ENCODE results near the gene FAH. TPM values are rescaled to one million over a fixed set of nuclear protein-coding genes. Genes with fewer than 3 reads are reported as not detected.

FAH gene
- total and polyA plus RNA-seq, 9 of the 15 experiments (the other 6 are each of a cell fraction or from before 2014, with no cell fraction given) = 66.8 to 310 (median 103) TPM

- peaks cover 0 to 3% of the 10 kb centered on the region in 2 experiments; a peak in 1 of 5 replicates for H3K4me1 ChIP-seq (replicated peaks in 1 of 2; ENCODE audit: control insufficient read depth in 2 of 2, insufficient read depth in 2 of 2, low read length in 2 of 2)
- no peaks in the 10 kb centered on the region for H3K9me3 ChIP-seq (replicated peaks; ENCODE audit: control insufficient read depth, insufficient read depth, low read depth, low read length)
- ATAC-seq (no peak), DNase-seq (ENCODE audit: extremely low read depth in 1 of 4, low spot score in 3 of 4) (no peak), FAIRE-seq (no peak)
- no peaks in the 10 kb centered on the region for H4K20me1 ChIP-seq (replicated peaks; ENCODE audit: control insufficient read depth, insufficient read depth, low read length)
- H3K27ac ChIP-seq (ENCODE audit: extremely low read depth, low read depth, low read length) = no peak overlapping the region
- 64% methylated on average over 3 of the region's 4 CpGs for WGBS (ENCODE audit: insufficient coverage, low coverage, missing lambda C conversion rate)
- H3K4me3 ChIP-seq = no peak overlapping the region
- in situ Hi-C loops (cut with MboI) = loop anchor here (25.0 kb wide), 1 partner anchor 284 kb away; the partner anchor contains the start of gene MTHFS
- no peaks in the 10 kb centered on the region for H3K9me1 ChIP-seq (ENCODE audit: control insufficient read depth, insufficient read depth, low read length)
- no peaks in the 10 kb centered on the region for H3K27me3 ChIP-seq (ENCODE audit: control insufficient read depth in 2 of 2, insufficient read depth in 2 of 2, low read length in 2 of 2)
- ChIA-PET CTCF (ENCODE audit: low intra/inter-chr PET ratio) (interaction anchor here (1.0 kb wide), 1 partner anchor 402 kb away, joined by 5 read pairs; no protein-coding TSS in a partner anchor), POLR2A (interaction anchor here (0.6 to 0.7 kb wide), 2 partner anchors 9 to 145 kb away, joined by 3 read pairs; no protein-coding TSS in a partner anchor)
- intact Hi-C loops (cut with micrococcal nuclease) = loop anchor here (2.0 to 10.0 kb wide), 4 partner anchors 109 to 787 kb away; no protein-coding TSS in a partner anchor
- peaks cover 77% of the 10 kb centered on the region; the same call in 2 of the 3 replicates for H3K36me3 ChIP-seq (ENCODE audit: control insufficient read depth, insufficient read depth, low read length)
- no peaks in the 10 kb centered on the region for H3K79me2 ChIP-seq (ENCODE audit: control insufficient read depth, insufficient read depth, low read length)
- no peak for TF ChIP-seq SIRT6 (IDR thresholded peaks at IDR 0.05; ENCODE audit: low read depth, low read length)
- no peak for TF ChIP-seq KAT8 (IDR thresholded peaks at IDR 0.05; ENCODE audit: low read depth)
- TF ChIP-seq MBD2 (IDR thresholded peaks at IDR 0.05; ENCODE audit: borderline replicate concordance, low read depth) = no peak
- TF ChIP-seq SMARCC2 (IDR thresholded peaks at IDR 0.05; ENCODE audit: low read depth) = no peak
- no peak for TF ChIP-seq ZNF449 (CRISPR knock-in tag; IDR thresholded peaks at IDR 0.05)
- TF ChIP-seq ZBTB11 (CRISPR knock-in tag; IDR thresholded peaks at IDR 0.05) = no peak
- TF ChIP-seq ZNF830 (CRISPR knock-in tag; IDR thresholded peaks at IDR 0.05) = no peak
- no peak overlapping the region for H3K4me2 ChIP-seq (ENCODE audit: insufficient read depth, low read length)
- no peak overlapping the region for H3K9ac ChIP-seq (ENCODE audit: insufficient read depth in 1 of 2, low read depth in 2 of 2, low read length in 2 of 2)
- no TSS peak for BruUV-seq (replicated peaks)
- H2AFZ ChIP-seq (ENCODE audit: low read depth, low read length) = no peak overlapping the region
Measured at GRCh38 chr15:80171787-80172186, 19.0 kb downstream of the FAH start.

Measured in K562 (cell line).